EH (cell line): ENCODE data around the gene LDHD.

Experiments
- DNase-seq: peaks from one replicate; pipeline ENCODE4 v3.0.0-alpha.2; 2015; ENCODE audit warnings: low read depth

Gene LDHD

GRCh38 chr16:75114179-75114945, 2.2 kb downstream of the LDHD start:
- DNase-seq = no peak

- DNase-seq = no peak
Observed at GRCh38 chr16:75113541-75114121, 2.9 kb downstream of the LDHD start.

- DNase-seq = no peak
Observed at GRCh38 chr16:75112734-75113491, 3.7 kb downstream of the LDHD start.

GRCh38 chr16:75111961-75112733, 4.4 kb downstream of the LDHD start:
- DNase-seq = no peak

DNA sequence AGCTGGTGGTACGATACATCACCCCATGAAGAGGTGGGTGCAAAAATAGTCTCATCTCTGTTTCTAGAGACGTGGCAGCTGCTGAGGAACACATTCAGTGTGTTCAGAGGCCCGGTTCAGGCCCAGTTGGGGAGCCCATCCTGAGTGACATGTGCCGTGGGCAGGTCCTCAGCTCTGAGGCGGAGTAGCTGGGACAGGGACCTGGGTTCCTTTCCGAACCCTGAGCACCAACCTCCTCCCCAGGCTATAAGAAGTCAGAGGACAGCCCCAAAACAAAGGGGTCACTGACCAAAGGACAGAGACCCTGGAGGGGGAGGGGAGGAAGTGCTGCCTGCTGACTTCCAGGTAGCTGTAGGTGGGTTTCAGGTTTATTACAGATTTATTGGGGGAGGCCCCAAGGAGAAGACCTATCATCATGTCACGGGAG, 5.1 kb downstream of the LDHD start:
- DNase-seq = no peak

DNA sequence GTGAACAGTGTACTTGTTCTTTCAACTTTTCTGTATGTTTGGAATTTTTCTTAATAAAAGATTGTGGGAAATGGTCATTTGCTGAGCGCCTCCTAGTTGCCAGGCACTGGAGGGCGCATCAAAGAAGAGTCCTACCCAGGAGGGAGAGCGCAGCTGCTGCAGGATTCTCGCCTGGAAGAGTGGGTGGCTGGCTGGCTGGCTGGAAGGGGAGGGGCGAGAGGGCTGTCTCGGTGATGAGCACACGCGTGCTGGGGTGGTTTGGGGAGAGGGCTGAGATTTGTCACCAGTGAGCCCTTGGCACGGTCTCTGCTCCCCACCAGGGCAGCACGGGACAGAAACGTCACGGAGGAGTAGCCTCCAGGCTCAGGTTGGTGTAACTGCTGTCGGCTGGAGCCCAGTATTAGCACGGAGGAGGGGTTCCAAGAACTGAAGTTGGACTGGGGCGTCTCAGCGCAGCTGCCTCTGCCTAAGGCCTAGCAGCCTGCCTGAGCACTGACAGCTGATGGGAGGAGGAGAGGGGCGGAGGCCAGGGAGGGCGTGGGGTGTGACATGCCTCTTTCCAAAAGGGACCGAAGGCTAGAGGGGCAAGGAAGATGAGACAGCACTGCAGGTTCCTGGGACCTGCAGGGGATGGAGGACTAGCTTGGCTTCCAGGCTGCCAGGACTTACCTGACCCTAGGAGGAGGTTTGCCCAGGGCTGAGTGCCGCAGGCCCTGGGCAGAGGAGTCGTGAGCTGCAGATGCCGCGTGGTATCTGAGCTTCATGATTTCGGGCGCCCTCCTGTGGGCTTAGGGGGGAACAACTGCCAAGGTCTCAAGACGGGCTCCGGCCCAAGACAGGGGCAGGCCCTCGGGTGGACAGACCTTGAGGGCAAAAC, 5.7 kb downstream of the LDHD start:
- peak; percentile 88 for DNase-seq

DNA sequence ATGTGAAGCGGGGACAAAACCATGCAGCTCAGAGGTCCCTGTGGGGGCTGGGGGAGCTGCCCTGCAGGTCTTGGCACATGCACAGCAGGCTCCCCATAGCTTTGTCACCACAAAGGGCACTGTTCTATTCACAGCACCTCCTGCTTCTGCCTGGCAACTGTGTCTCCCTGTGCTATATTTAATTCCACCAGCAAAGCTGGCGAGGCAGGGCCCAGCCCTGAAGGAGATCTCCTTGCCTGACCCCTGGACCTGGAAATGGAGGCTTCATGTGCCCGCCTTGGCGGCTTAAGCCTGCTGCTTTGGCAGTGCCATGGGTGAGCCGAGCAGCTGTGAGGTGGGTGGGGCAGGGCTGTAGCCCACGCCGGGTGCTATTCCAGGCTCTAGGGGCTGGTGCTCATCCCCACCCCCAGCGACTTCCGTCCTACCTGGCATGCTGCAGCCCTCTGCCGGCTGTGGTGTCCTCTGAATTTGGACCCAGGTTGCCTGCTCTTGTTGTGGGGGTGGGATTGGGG, 6.8 kb downstream of the LDHD start:
- DNase-seq = no peak

DNA sequence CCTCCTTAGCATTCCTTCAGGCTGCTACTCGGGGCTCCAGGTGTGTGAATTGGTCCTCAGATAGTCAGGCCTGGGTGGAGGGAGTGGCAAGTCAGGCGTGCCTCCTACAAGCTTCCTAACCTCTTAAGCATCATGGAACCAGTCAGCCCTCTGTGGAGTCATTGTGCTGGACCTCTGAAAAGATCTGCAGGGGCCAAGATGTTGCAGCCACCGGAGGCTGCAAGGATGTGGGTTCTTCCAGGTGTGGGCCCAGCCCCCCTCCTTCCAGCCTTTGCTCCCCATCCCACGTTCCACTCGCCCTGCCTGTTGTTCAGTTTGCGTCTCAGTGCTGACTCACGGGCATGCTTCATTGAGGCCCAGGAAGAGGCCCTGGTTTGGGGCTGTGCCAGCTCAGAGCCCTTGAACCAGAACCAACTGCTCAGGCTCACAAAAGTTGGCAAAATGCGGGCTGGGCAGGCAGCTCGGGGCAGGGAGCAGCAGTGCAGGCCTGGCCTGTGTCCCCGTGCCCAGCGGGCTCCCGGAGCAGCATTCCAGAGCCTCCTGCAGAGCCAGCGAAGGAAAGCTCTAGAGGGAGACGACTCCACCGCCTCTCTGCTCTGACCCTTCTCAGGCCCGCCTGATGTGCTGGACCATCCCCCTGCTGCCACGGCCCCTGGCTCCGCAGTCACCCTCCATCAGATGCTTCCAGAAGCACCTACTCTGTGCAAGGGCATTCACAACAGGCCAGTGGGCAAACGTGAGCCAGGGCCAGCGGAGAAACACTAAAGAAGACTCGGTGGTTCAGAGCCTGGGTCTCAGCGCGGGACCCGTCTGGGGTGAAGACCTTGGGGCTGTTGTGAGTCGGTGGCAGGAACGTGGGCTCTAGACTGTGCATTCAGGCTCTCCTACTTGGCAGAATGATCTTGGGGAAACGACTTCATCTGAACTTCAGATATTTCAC, 7.5 kb downstream of the LDHD start:
- DNase-seq = peak; percentile 91

- DNase-seq = no peak
Observed at GRCh38 chr16:75107505-75107904, 9.1 kb downstream of the LDHD start.

- peak; percentile 29 for DNase-seq
Observed at GRCh38 chr16:75106351-75107274, 10.0 kb downstream of the LDHD start.

GRCh38 chr16:75105306-75106061, 11.1 kb downstream of the LDHD start:
- DNase-seq = peak; percentile 21

DNA sequence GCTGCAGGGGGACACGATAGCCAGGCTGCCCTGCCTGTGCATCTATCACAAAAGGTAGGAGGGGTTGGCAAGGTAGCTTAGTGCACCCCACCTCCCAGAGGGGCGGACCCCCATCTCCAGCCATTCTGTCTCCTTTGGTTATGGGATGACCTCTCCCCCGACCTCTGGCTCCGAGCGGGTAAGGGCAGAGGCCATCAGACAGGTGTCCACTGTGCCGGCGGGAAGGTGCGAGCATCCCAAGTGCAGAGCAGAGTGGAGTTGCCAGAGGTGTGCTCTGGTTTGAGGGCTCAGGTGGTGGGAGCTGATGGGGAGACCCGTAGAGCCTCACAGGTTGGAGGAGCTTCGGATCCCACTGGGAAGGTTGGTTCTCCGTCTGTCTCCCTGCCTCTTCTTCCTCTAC, 11.7 kb downstream of the LDHD start:
- no peak for DNase-seq

GRCh38 chr16:75103994-75104393, 12.6 kb downstream of the LDHD start:
- DNase-seq = no peak

- DNase-seq = no peak
Observed at GRCh38 chr16:75102595-75102994, 14.0 kb downstream of the LDHD start.

- no peak for DNase-seq
Observed at GRCh38 chr16:75101635-75102034, 14.9 kb downstream of the LDHD start.

DNA sequence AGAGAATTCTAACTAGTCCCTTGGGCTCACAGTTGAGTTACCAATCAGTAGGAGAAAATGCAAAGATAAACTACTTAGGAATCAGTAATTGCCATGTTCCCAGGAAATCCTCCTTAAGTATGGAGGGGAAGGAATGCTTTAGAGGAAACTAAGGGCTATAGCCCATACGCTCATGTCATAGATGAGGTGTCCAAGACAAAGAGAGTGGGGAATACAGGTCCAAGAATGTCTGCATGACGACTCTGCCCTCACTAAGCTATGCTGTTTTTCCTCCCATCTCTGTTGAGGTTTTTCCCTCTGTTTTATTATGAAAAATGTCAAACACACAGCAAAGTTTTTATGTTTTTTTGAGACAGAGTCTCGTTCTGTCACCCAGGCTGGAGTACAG, 16.0 kb downstream of the LDHD start:
- DNase-seq = no peak

DNA sequence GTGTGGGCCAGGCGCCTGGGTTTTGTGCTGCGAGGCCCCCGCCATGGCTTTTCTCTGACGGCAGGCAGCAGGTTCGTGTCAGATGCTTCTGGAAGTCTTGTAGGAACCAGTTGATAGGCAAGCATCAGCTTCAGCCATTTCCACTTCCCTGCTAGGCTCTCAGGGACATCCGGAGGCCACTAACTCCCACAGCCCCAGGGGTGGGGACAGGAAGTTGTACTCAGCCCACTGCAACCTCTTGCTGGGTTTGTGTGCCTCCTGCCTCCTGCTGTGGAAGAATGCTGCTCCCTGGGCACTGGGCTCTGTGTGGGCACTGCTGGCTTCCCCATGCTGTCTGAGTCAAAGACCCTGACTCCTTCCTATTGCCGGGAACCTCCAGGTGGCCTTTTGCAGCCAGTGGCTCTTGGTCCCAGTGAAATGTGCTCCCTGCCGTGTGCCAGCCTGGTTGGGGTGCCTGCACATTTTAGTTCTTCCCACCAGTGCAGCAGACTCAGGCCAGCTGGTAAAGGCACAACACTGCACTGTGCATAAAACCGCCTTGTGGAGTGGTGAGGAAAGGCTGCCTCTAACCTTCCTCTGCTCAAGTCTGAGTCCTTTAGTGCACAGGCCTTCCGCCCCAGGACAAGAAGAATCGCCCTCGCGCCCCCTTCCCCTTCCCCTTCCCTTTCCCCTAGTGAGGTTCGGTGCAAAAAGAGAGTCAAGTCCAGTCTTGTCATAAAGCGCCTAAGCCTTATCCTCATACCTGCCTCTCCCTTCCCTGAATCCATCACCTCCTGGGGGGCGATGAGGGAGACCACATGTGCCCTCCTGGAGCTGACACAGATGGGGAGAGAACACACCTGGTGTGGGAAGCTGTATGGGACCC, 16.6 kb downstream of the LDHD start:
- DNase-seq = peak; percentile 63
